Tibial artery (tissue), 4 donors: ENCODE results near the gene ACAN.

Experiments
- DNase-seq, 2 donors: peaks; one replicate each; pipeline ENCODE4 v3.0.0-alpha.2; 2019
- H3K27ac ChIP-seq, 2 donors: fragments of 200-600 bp; sonication (generic) in 1 of 2; 1 replicate in 1 of 2; 2 replicates in 1 of 2; pipeline ENCODE4 v1.5.1; 2018 to 2019; ENCODE audit warnings: mild to moderate bottlenecking in 1 of 2
- H3K27me3 ChIP-seq, 2 donors: fragments of 200-600 bp; sonication (generic) in 1 of 2; one replicate each; pipeline versions ENCODE4 v1.5.1 to v1.6.0; 2016 to 2019
- H3K36me3 ChIP-seq, 3 donors: fragments of 200-600 bp; sonication (generic) in 2 of 3; one replicate each; pipeline ENCODE4 v1.5.1; 2016 to 2019; ENCODE audit warnings: mild to moderate bottlenecking in 2 of 3
- H3K4me1 ChIP-seq, 4 donors: fragments of 200-600 bp; sonication (generic) in 2 of 4; 1 replicate in 3 of 4; 2 replicates in 1 of 4; pipeline ENCODE4 v1.5.1; 2016 to 2019
- H3K4me3 ChIP-seq, 2 donors: fragments of 200-600 bp; sonication (generic) in 1 of 2; 1 replicate in 1 of 2; 2 replicates in 1 of 2; pipeline ENCODE4 v1.5.1; 2018 to 2019; ENCODE audit warnings: mild to moderate bottlenecking in 2 of 2
- H3K9me3 ChIP-seq, 3 donors: fragments of 200-600 bp; sonication (generic) in 1 of 3; one replicate each; pipeline ENCODE4 v1.5.1; 2016 to 2019
- CTCF ChIP-seq, 2 experiments: fragments of 200-600 bp in 1 of 2; fragments of 450-650 bp in 1 of 2; IDR thresholded peaks; one replicate each; pipeline ENCODE4 v1.5.1; 2017 to 2019; ENCODE audit warnings: antibody characterized with exemption in 2 of 2, mild to moderate bottlenecking in 1 of 2, moderate library complexity in 1 of 2
- intact Hi-C: fragments of 100-400 bp; cut with DNase I; formaldehyde crosslinking; loops from one replicate; pipeline ENCODE4 v1.15.0; 2023; ENCODE audit warnings: low total_unique reads

Gene ACAN

GRCh38 chr15:88800738-88801137, 2.5 kb upstream of the ACAN start:
- Histone ChIP-seq H3K4me1 (peaks cover 0 to 36% (median 11%) of the 10 kb centered on the region in 4 donors), H3K27ac (no peak overlapping the region), H3K27me3 (peaks cover 0 to 11% of the 10 kb centered on the region in 2 donors), H3K36me3 (peaks cover 0 to 3% (median 0%) of the 10 kb centered on the region in 3 donors), H3K4me3 (no peak overlapping the region), H3K9me3 (no peaks in the 10 kb centered on the region)
- DNase-seq, result no peak
- no peak for TF ChIP-seq CTCF (IDR thresholded peaks at IDR 0.05)
- intact Hi-C loops, result loop anchor here (10.0 kb wide), 1 partner anchor 146 kb away; no protein-coding TSS in a partner anchor

DNA sequence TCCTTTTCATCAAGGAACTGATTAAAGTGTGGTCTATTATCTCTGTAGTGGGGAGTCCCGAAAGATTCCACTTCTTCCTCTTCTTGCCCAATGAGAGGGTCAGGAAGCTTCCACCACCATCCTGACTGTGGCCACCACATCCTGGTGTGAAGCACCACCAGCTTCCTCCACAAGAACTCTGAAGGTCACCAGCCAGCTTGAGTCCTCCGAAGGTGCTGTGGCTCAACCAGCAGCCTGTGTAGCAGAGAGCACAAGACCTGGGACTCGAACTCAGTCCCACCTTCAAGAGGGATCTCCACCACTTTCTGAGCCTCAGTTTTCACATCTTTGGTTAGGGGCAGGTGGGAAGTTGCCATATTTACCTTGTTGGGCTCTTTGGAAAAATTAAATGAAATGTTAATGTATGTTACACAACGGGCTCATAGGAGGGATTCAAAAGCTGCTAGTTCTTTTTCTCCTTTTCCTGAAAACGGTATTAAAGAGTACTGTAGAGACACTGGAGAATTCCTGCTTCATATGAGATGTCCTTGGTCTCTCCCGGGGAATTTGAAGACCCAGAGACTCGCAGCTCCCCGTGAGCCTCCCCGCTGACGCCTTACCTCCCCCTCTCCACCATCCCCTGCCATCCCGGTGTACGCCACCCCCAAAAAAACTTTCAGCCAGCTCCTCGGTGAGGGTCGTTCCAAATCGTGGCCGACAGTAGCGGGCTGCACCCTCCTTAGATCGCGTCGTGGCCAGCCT, 816 bp upstream of the ACAN start:
- H3K4me1 ChIP-seq, result peaks cover 0 to 48% (median 13%) of the 10 kb centered on the region in 4 donors
- no peaks in the 10 kb centered on the region for H3K9me3 ChIP-seq
- H3K27ac ChIP-seq, result peak overlapping the region; percentile 71 to 72
- no peak for DNase-seq
- TF ChIP-seq CTCF (IDR thresholded peaks at IDR 0.05), result no peak
- peaks cover 0 to 11% of the 10 kb centered on the region in 2 donors for H3K27me3 ChIP-seq
- H3K36me3 ChIP-seq, result peaks cover 0 to 3% (median 0%) of the 10 kb centered on the region in 3 donors
- intact Hi-C loops, result loop anchor here (10.0 kb wide), 1 partner anchor 148 kb away; no protein-coding TSS in a partner anchor
- peak overlapping the region; percentile 63 to 68 for H3K4me3 ChIP-seq

GRCh38 chr15:88802991-88803240, 320 bp upstream of the ACAN start:
- peak overlapping the region; percentile 63 to 68 for H3K4me3 ChIP-seq

GRCh38 chr15:88803920-88804247, 648 bp downstream of the ACAN start:
- peak overlapping the region; percentile 63 to 68 for H3K4me3 ChIP-seq
- H3K9me3 ChIP-seq, result no peaks in the 10 kb centered on the region
- H3K27me3 ChIP-seq, result peaks cover 0 to 11% of the 10 kb centered on the region in 2 donors
- no peak for TF ChIP-seq CTCF (IDR thresholded peaks at IDR 0.05)
- peak in 1 of 2 donors; percentile 7 for DNase-seq
- intact Hi-C loops, result loop anchor here (10.0 kb wide), 1 partner anchor 149 kb away; no protein-coding TSS in a partner anchor
- peak overlapping the region; percentile 71 to 72 for H3K27ac ChIP-seq
- H3K4me1 ChIP-seq, result peaks cover 0 to 55% (median 13%) of the 10 kb centered on the region in 4 donors
- no peaks in the 10 kb centered on the region for H3K36me3 ChIP-seq

More at GRCh38 chr15:88802991-88803240, 320 bp upstream of the ACAN start:
- Histone ChIP-seq H3K9me3 (no peaks in the 10 kb centered on the region), H3K4me1 (peaks cover 0 to 53% (median 13%) of the 10 kb centered on the region in 4 donors), H3K27ac (peak overlapping the region; percentile 71 to 72), H3K27me3 (peaks cover 0 to 11% of the 10 kb centered on the region in 2 donors), H3K36me3 (no peaks in the 10 kb centered on the region)
- DNase-seq, result no peak
- intact Hi-C loops, result loop anchor here (10.0 kb wide), 1 partner anchor 148 kb away; no protein-coding TSS in a partner anchor
- no peak for TF ChIP-seq CTCF (IDR thresholded peaks at IDR 0.05)

DNA sequence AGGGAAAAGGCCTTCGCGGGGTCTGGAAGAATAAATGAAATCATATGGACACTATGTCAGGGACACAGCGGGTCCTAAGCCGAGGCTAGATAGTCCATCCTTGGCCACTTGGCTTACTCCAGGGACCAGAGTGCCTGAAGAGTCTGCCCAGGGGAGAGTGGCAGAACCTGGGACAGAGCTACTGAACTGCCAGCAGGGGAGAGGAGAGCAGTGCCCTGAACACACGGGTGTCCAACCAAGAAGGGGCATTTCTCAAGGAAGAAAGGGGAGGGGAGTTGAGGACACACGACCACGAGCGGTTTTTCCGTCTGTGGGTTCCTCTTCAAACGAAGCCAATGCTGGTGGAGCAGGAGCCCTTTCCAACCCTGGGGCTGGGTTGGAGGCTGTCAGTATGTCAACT, 1.0 kb downstream of the ACAN start:
- no peaks in the 10 kb centered on the region for H3K36me3 ChIP-seq
- H3K9me3 ChIP-seq, result no peaks in the 10 kb centered on the region
- no peak for TF ChIP-seq CTCF (IDR thresholded peaks at IDR 0.05)
- peaks cover 0 to 11% of the 10 kb centered on the region in 2 donors for H3K27me3 ChIP-seq
- DNase-seq, result no peak
- H3K4me1 ChIP-seq, result peaks cover 0 to 55% (median 13%) of the 10 kb centered on the region in 4 donors
- peak overlapping the region; percentile 71 to 72 for H3K27ac ChIP-seq
- H3K4me3 ChIP-seq, result peak overlapping the region; percentile 63 to 68
- intact Hi-C loops, result loop anchor here (10.0 kb wide), 1 partner anchor 149 kb away; no protein-coding TSS in a partner anchor
